OCI-LY7 (cell line): Measurements from ENCODE around the gene LONP2.

Experiments used
- EZH2phosphoT487 ChIP-seq: fragments of 200-600 bp; sonication (generic); IDR thresholded peaks from 2 replicates; pipeline ENCODE4 v1.6.1; 2018; ENCODE audit warnings: low read depth, borderline replicate concordance, mild to moderate bottlenecking, mixed run types, antibody characterized with exemption, low read length, moderate library complexity, mixed read lengths
- TF ChIP-seq, protein P1 (sequence below): fragments of 200-600 bp; sonication (generic); conservative IDR thresholded peaks from 2 replicates; pipeline ENCODE4 v1.5.1; 2014; ENCODE audit warnings: mild to moderate bottlenecking, antibody characterized with exemption, low read length, moderate library complexity, mixed read lengths

DNA sequence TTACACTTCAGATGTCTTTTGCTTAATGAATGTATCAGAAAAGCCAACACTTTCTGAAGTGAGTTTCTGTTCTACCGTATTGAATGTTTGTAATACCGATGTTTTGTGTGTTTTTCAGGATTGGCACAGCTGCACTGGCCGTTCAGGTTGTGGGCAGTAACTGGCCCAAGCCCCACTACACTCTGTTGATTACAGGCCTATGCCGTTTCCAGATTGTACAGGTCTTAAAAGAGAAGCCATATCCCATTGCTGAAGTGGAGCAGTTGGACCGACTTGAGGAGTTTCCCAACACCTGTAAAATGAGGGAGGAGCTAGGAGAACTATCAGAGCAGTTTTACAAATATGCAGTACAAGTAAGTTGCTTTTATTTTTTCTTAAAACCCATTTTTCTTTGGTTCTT is 7.9 kb downstream of the LONP2 start:
- TF ChIP-seq, protein P1, sequence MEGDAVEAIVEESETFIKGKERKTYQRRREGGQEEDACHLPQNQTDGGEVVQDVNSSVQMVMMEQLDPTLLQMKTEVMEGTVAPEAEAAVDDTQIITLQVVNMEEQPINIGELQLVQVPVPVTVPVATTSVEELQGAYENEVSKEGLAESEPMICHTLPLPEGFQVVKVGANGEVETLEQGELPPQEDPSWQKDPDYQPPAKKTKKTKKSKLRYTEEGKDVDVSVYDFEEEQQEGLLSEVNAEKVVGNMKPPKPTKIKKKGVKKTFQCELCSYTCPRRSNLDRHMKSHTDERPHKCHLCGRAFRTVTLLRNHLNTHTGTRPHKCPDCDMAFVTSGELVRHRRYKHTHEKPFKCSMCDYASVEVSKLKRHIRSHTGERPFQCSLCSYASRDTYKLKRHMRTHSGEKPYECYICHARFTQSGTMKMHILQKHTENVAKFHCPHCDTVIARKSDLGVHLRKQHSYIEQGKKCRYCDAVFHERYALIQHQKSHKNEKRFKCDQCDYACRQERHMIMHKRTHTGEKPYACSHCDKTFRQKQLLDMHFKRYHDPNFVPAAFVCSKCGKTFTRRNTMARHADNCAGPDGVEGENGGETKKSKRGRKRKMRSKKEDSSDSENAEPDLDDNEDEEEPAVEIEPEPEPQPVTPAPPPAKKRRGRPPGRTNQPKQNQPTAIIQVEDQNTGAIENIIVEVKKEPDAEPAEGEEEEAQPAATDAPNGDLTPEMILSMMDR: no peak
- no peak for TF ChIP-seq EZH2phosphoT487
